GM12891 (cell line): Measurements from ENCODE around the gene C3orf20.

Source experiments
- POLR2A ChIP-seq: IDR thresholded peaks from 2 replicates; pipeline ENCODE4 v1.6.1; 2011; ENCODE audit warnings: low read depth, low read length, control low read depth
- POLR2AphosphoS5 ChIP-seq: IDR thresholded peaks from 2 replicates; pipeline ENCODE4 v1.6.1; 2011; ENCODE audit warnings: low read depth, low read length, control low read depth
- POU2F2 ChIP-seq: IDR thresholded peaks from 2 replicates; pipeline ENCODE4 v1.6.1; 2011; ENCODE audit warnings: low read depth, mild to moderate bottlenecking, control low read depth, low read length, moderate library complexity
- SPI1 ChIP-seq: IDR thresholded peaks from 2 replicates; pipeline ENCODE4 v1.6.1; 2011; ENCODE audit warnings: low read depth, low read length, control low read depth
- TAF1 ChIP-seq: IDR thresholded peaks from 2 replicates; pipeline ENCODE4 v1.6.1; 2011; ENCODE audit warnings: low read depth, low read length, control low read depth

GRCh38 chr3:14641346-14641745 is 33.6 kb upstream of the C3orf20 start:
- TF ChIP-seq POLR2A (no peak), POLR2AphosphoS5 (no peak), TAF1 (no peak), SPI1 (no peak), POU2F2 (no peak)
